BJ (cell line): ENCODE measurements around the gene MYCL. TPM values are rescaled to one million over a fixed set of nuclear protein-coding genes. Genes with fewer than 3 reads are reported as not detected.
"Not testable (repeated sequence)": the region's sequence is repeated elsewhere in the genome, so short reads cannot be mapped to it uniquely, and the experiment has no call there.

ENCODE experiments used
- CTCF ChIA-PET: fragments of 350-600 bp; formaldehyde crosslinking; extraction: SDS; loops from one replicate; lab custom pipeline; 2021; ENCODE audit warnings: antibody characterized with exemption, inconsistent platforms; lab: Yijun Ruan, JAX
- POLR2A ChIA-PET: fragments of 300-600 bp; sonication (Branson Sonifier 250); formaldehyde crosslinking; extraction: SDS; loops from one replicate; lab custom pipeline; 2021; ENCODE audit warnings: antibody characterized with exemption; lab: Charles Lee
- DNase-seq: peaks from one replicate; pipeline ENCODE4 v3.0.0-alpha.2; 2011; ENCODE audit warnings: low read depth
- H3K27me3 ChIP-seq: 2 replicates; pipeline ENCODE4 v1.6.0; 2011; ENCODE audit warnings: low read length; ENCODE audit not compliant: control insufficient read depth, insufficient read depth
- H3K36me3 ChIP-seq: 2 replicates; pipeline ENCODE4 v1.5.1; 2011; ENCODE audit warnings: low read length; ENCODE audit not compliant: control insufficient read depth, insufficient read depth
- H3K4me3 ChIP-seq: 2 replicates; pipeline ENCODE4 v1.5.1; 2011; ENCODE audit warnings: low read depth, mild to moderate bottlenecking, control low read depth, low read length
- CTCF ChIP-seq: IDR thresholded peaks from 2 replicates; pipeline ENCODE4 v1.5.1; 2011; ENCODE audit warnings: low read depth, mild to moderate bottlenecking, control low read depth, inconsistent platforms, low read length, moderate library complexity; ENCODE audit not compliant: insufficient read depth
- polyA plus RNA-seq: library from polyadenylated mRNA; depleted of rRNA; stranded (reverse); fragments of >200 nt; gene quantifications from 2 replicates; pipeline ENCODE4 v1.2.3, GENCODE V29; 2011

The MYCL gene
- polyA plus RNA-seq, 1 experiment = 0.22 TPM

GRCh38 chr1:39919545-39919944 lies 17.8 kb upstream of the MYCL start:
- POLR2A ChIA-PET = no interaction called here
- peak; percentile 62 for TF ChIP-seq CTCF
- no peak for DNase-seq
- Histone ChIP-seq H3K36me3 (no peaks in the 10 kb centered on the region), H3K27me3 (no peaks in the 10 kb centered on the region; the same call in none of the 2 replicates), H3K4me3 (no peak overlapping the region)
- CTCF ChIA-PET = interaction anchor here (0.6 to 8.7 kb wide), 39 partner anchors 10 to 181 kb away, joined by 3 to 228 read pairs (median 5); partner anchors contain the start of genes CAP1, MFSD2A, MYCL and PPIE

GRCh38 chr1:39917825-39918224 lies 16.1 kb upstream of the MYCL start:
- ChIA-PET CTCF (interaction anchor here (0.9 to 8.7 kb wide), 12 partner anchors 9 to 114 kb away, joined by 3 to 228 read pairs (median 13); partner anchors contain the start of genes MFSD2A and MYCL), POLR2A (no interaction called here)
- Histone ChIP-seq H3K27me3 (no peaks in the 10 kb centered on the region; the same call in 1 of the 2 replicates), H3K4me3 (no peak overlapping the region), H3K36me3 (no peaks in the 10 kb centered on the region)
- no peak for DNase-seq
- TF ChIP-seq CTCF = 0 out of 2 replicates have a peak, but pooled peaks have one; percentile 24

GRCh38 chr1:39915499-39916129 lies 13.9 kb upstream of the MYCL start:
- Histone ChIP-seq H3K4me3 (no peak overlapping the region), H3K36me3 (no peaks in the 10 kb centered on the region), H3K27me3 (no peaks in the 10 kb centered on the region)
- no peak for TF ChIP-seq CTCF
- ChIA-PET CTCF (interaction anchor here (1.1 to 8.7 kb wide), 4 partner anchors 14 to 423 kb away, joined by 3 to 228 read pairs (median 10); partner anchors contain the start of gene MYCL), POLR2A (no interaction called here)
- DNase-seq = no peak

DNA sequence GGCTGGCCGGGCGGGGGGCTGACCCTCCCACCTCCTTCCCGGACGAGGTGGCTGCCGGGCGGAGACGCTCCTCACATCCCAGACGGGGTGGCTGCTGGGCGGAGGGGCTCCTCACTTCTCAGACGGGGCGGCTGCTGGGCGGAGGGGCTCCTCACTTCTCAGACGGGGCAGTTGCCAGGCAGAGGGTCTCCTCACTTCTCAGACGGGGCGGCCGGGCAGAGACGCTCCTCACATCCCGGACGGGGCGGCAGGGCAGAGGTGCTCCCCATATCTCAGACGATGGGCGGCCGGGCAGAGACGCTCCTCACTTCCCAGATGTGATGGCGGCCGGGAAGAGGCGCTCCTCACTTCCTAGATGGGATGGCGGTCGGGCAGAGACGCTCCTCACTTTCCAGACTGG lies 11.4 kb upstream of the MYCL start:
- CTCF ChIA-PET = interaction anchor here (1.1 kb wide), 1 partner anchor 11 kb away, joined by 3 read pairs; no protein-coding TSS in a partner anchor

GRCh38 chr1:39910263-39910662 lies 8.5 kb upstream of the MYCL start:
- peaks cover 2% of the 10 kb centered on the region; the same call in 1 of the 2 replicates for H3K27me3 ChIP-seq
- H3K4me3 ChIP-seq = no peak overlapping the region
- POLR2A ChIA-PET = no interaction called here
- DNase-seq = no peak
- no peak for TF ChIP-seq CTCF
- H3K36me3 ChIP-seq = no peaks in the 10 kb centered on the region
- CTCF ChIA-PET = interaction anchor here (1.3 to 3.1 kb wide), 3 partner anchors 8 to 122 kb away, joined by 4 to 19 read pairs (median 17); partner anchors contain the start of gene MYCL

More for the DNA sequence above, 11.4 kb upstream of the MYCL start:
- H3K36me3 ChIP-seq, H3K4me3 ChIP-seq, DNase-seq, H3K27me3 ChIP-seq, POLR2A ChIA-PET: not testable (repeated sequence)
